ENCODE data around the gene PGM1. TPM values are rescaled to one million over a fixed set of nuclear protein-coding genes. Genes with fewer than 3 reads are reported as not detected.

The PGM1 gene
- total RNA-seq, 3 donors from 2014 or later (not counting 1 experiment from before 2014, with no cell fraction given): 23.5 to 31.4 (median 23.7) TPM

GRCh38 chr1:63704443-63704842 is 111.2 kb downstream of the PGM1 start:
- H3K27ac ChIP-seq (ENCODE audit: low read length): no peak overlapping the region
- intact Hi-C loops (cut with micrococcal nuclease): no loop called here
- no peak overlapping the region for H3K4me3 ChIP-seq (ENCODE audit: low read length)
- H3K36me3 Mint-ChIP-seq: no peaks in the 10 kb centered on the region
- no peaks in the 10 kb centered on the region for H3K9me3 Mint-ChIP-seq
- H3K4me1 Mint-ChIP-seq: no peaks in the 10 kb centered on the region
- 58% methylated on average over 3 of the region's 3 CpGs for WGBS (ENCODE audit: insufficient coverage)
- ATAC-seq: no peak
- no peaks in the 10 kb centered on the region for H3K4me1 ChIP-seq (ENCODE audit: control insufficient read depth, insufficient read depth, low read length)
- no peaks in the 10 kb centered on the region for H3K36me3 ChIP-seq (ENCODE audit: control insufficient read depth, insufficient read depth, low read length)
- H3K9me3 ChIP-seq (ENCODE audit: control insufficient read depth, insufficient read depth, low read length): no peaks in the 10 kb centered on the region
- DNase-seq: no peak
- no peak overlapping the region for H3K27ac Mint-ChIP-seq
- no peaks in the 10 kb centered on the region for H3K27me3 ChIP-seq (ENCODE audit: control insufficient read depth, insufficient read depth, low read length)
- peaks cover 9 to 30% of the 10 kb centered on the region in 2 donors for H3K27me3 Mint-ChIP-seq (ENCODE audit: low read depth in 2 of 2)
- H3K4me3 Mint-ChIP-seq: no peak overlapping the region
- no peak for TF ChIP-seq CTCF (IDR thresholded peaks at IDR 0.05)

- no peaks in the 10 kb centered on the region for H3K4me1 Mint-ChIP-seq
- no peak for TF ChIP-seq CTCF (IDR thresholded peaks at IDR 0.05)
- 32% methylated on average over 6 of the region's 6 CpGs for WGBS (ENCODE audit: insufficient coverage)
- H3K27ac ChIP-seq (ENCODE audit: low read length): no peak overlapping the region
- no peak overlapping the region for H3K27ac Mint-ChIP-seq
- no peaks in the 10 kb centered on the region for H3K9me3 ChIP-seq (ENCODE audit: control insufficient read depth, insufficient read depth, low read length)
- no peak for DNase-seq
- no peak overlapping the region for H3K4me3 Mint-ChIP-seq
- H3K4me3 ChIP-seq (ENCODE audit: low read length): no peak overlapping the region
- H3K27me3 Mint-ChIP-seq (ENCODE audit: low read depth in 2 of 2): peaks cover 9 to 31% of the 10 kb centered on the region in 2 donors
- H3K9me3 Mint-ChIP-seq: no peaks in the 10 kb centered on the region
- H3K36me3 ChIP-seq (ENCODE audit: control insufficient read depth, insufficient read depth, low read length): no peaks in the 10 kb centered on the region
- no peak for ATAC-seq
- H3K4me1 ChIP-seq (ENCODE audit: control insufficient read depth, insufficient read depth, low read length): no peaks in the 10 kb centered on the region
- no peaks in the 10 kb centered on the region for H3K27me3 ChIP-seq (ENCODE audit: control insufficient read depth, insufficient read depth, low read length)
- H3K36me3 Mint-ChIP-seq: no peaks in the 10 kb centered on the region
- intact Hi-C loops (cut with micrococcal nuclease): no loop called here
These were observed 111.9 kb downstream of the PGM1 start for GRCh38 chr1:63705078-63705477.

GRCh38 chr1:63709267-63709828 is 116.1 kb downstream of the PGM1 start:
- Histone ChIP-seq H3K27ac (ENCODE audit: low read length) (no peak overlapping the region), H3K27me3 (ENCODE audit: control insufficient read depth, insufficient read depth, low read length) (no peaks in the 10 kb centered on the region), H3K9me3 (ENCODE audit: control insufficient read depth, insufficient read depth, low read length) (no peaks in the 10 kb centered on the region), H3K36me3 (ENCODE audit: control insufficient read depth, insufficient read depth, low read length) (no peaks in the 10 kb centered on the region), H3K4me3 (ENCODE audit: low read length) (no peak overlapping the region), H3K4me1 (ENCODE audit: control insufficient read depth, insufficient read depth, low read length) (no peaks in the 10 kb centered on the region)
- Mint-ChIP-seq H3K4me1 (no peaks in the 10 kb centered on the region), H3K27me3 (ENCODE audit: low read depth in 2 of 2) (peaks cover 9 to 31% of the 10 kb centered on the region in 2 donors), H3K36me3 (no peaks in the 10 kb centered on the region), H3K27ac (no peak overlapping the region), H3K9me3 (no peaks in the 10 kb centered on the region), H3K4me3 (no peak overlapping the region)
- intact Hi-C loops (cut with micrococcal nuclease): no loop called here
- no peak for TF ChIP-seq CTCF (IDR thresholded peaks at IDR 0.05)
- no peak for DNase-seq
- 86% methylated on average over 5 of the region's 9 CpGs for WGBS (ENCODE audit: insufficient coverage)
- ATAC-seq: no peak

Other genes with a start within 250 kb of the PGM1 start
- 10 to 100 TPM; 21.3 to 28.0 (median 23.4) TPM for gene ALG6, start 225.8 kb upstream of the PGM1 start, total RNA-seq
- 10 to 100 TPM; 20.7 to 29.8 (median 21.3) TPM for gene ITGB3BP, start 70.2 kb upstream of the PGM1 start, total RNA-seq
- 1 to 10 TPM; 5.4 to 7.5 (median 6.0) TPM for gene EFCAB7, start 69.9 kb upstream of the PGM1 start, total RNA-seq
- under 1 TPM; 0.05 to 0.35 (median 0.27) TPM for gene ROR1, start 180.6 kb downstream of the PGM1 start, total RNA-seq